Lower leg skin (tissue), 4 donors: ENCODE data around the gene CNTNAP5. TPM values are rescaled to one million over a fixed set of nuclear protein-coding genes. Genes with fewer than 3 reads are reported as not detected.

Experiments used
- DNase-seq, 2 donors: peaks; one replicate each; pipeline ENCODE4 v3.0.0-alpha.2; 2019; ENCODE audit warnings: low spot score in 2 of 2
- H3K4me3 ChIP-seq: fragments of 200-600 bp; sonication (generic); 2 replicates; pipeline ENCODE4 v1.5.1; 2017; ENCODE audit warnings: mild to moderate bottlenecking, low read depth; ENCODE audit not compliant: poor library complexity, severe bottlenecking
- CTCF ChIP-seq, 3 donors: fragments of 450-650 bp; IDR thresholded peaks; one replicate each; pipeline ENCODE4 v1.5.1; 2016; ENCODE audit warnings: antibody characterized with exemption in 3 of 3, mild to moderate bottlenecking in 3 of 3, moderate library complexity in 2 of 3
- POLR2A ChIP-seq, 2 donors: fragments of 450-650 bp; IDR thresholded peaks; one replicate each; pipeline ENCODE4 v1.6.1; 2016 to 2017; ENCODE audit warnings: antibody characterized with exemption in 2 of 2, mild to moderate bottlenecking in 1 of 2, moderate library complexity in 1 of 2
- WGBS, 2 donors: methylation state at CpG; one replicate each; pipeline ENCODE4 v1.1.5; 2018; 5-methylcytosine and 5-hydroxymethylcytosine counted together
- intact Hi-C: fragments of 100-400 bp; cut with DNase I; formaldehyde crosslinking; loops from one replicate; pipeline ENCODE4 v1.15.0; 2023; ENCODE audit warnings: low total_unique reads
- total RNA-seq, 4 donors: library from RNA; depleted of rRNA; stranded (reverse); fragments of >200 nt; gene quantifications; one replicate each; pipeline ENCODE4 v1.1.0, GENCODE V29; 2016

The CNTNAP5 gene
- total RNA-seq, 4 donors from 2014 or later = not detected

DNA sequence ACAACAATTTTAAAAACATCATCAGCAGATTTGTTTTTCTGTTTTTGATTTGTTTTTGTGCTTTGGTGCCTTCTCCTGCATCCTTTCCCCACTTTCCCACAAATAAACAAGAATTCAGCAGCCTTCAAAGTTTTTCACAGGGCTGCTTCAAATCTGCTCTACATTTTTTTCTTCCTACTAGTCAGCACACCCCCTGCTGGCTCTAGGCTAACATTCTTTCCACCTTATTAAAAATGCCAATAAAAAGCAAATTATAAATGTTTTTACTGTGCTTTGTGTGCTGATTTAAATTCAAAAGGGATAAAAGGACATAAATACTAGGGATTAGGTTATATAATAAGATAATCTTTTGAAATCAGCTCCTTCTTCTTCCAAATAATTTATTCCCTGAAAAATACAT, 6.2 kb upstream of the CNTNAP5 start:
- H3K4me3 ChIP-seq = no peak overlapping the region
- DNase-seq = no peak
- TF ChIP-seq POLR2A (IDR thresholded peaks at IDR 0.05) = no peak
- intact Hi-C loops = no loop called here

DNA sequence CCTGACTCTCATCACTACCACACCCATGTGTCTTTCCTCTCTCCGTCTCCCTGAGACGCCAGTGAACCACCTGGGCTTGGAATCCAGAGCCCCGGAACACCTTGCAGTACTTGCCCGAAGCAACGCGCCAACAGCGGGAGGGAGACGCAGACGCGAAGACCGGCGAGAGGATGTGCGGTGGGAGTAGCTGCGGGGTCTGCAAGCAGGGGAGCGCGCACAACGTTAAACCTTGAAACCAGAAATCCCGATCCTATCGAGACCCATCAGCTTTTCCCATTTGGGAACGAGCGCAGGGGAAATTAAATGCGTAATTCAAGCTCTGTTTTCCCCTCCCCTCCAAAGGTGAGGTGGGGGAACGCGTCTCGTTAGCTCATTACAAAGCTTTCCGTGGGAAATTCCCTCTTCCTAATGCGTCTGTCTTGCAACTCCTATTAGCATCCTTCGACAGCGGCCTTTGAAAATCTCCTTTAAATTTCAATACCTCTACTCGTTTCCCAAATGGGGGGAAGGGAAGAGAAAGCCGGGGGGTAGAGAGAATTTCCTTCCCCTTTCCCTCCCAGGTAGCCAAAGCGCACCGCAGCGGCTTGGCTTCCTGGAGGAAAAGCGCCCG, 421 bp upstream of the CNTNAP5 start:
- 4 to 5% methylated on average over 36 of the region's 36 CpGs for WGBS, 2 donors
- TF ChIP-seq POLR2A (IDR thresholded peaks at IDR 0.05) (no peak), CTCF (IDR thresholded peaks at IDR 0.05) (no peak)
- no peak overlapping the region for H3K4me3 ChIP-seq
- DNase-seq = no peak
- intact Hi-C loops = no loop called here

DNA sequence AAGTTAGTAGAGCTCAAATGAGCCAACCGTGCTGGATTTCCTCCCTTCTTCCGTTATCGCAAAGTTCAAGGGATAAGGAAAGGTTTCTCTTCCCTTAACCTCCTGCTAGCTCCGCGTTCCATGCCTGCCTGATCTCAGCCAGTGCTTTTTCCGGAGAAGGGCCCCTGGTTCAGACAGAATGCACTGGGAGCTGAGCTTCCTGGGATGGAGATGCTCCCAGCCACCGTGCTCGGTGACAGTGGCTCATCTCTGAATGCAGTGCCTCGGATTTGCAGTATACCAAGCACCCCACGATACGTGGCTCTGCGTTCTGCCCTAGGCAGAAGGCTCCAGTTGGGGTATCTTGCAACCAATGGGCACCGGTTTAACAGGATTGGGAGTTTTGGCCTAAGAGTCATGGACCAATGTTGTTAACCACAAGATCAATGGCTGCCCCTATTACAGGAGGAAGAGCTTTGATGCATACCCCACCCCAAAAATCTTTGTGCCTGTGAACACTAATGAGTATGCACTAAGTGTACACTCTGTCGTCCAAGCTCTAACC, 876 bp downstream of the CNTNAP5 start:
- intact Hi-C loops = no loop called here
- no peak overlapping the region for H3K4me3 ChIP-seq
- TF ChIP-seq CTCF (IDR thresholded peaks at IDR 0.05) = no peak
- TF ChIP-seq POLR2A (IDR thresholded peaks at IDR 0.05) = no peak
- WGBS, 2 donors = 46 to 54% methylated on average over 14 of the region's 14 CpGs
- DNase-seq = no peak

- TF ChIP-seq POLR2A (IDR thresholded peaks at IDR 0.05) = no peak
- intact Hi-C loops = no loop called here
- WGBS, 2 donors = 85 to 91% methylated on average over 2 of the region's 2 CpGs
- no peak for DNase-seq
- no peak overlapping the region for H3K4me3 ChIP-seq
These were observed 1.4 kb downstream of the CNTNAP5 start for GRCh38 chr2:124026503-124026902.

GRCh38 chr2:124027182-124027581, 2.1 kb downstream of the CNTNAP5 start:
- 1% methylated on average over 4 of the region's 4 CpGs for WGBS, 2 donors
- intact Hi-C loops = no loop called here
- DNase-seq = no peak
- no peak overlapping the region for H3K4me3 ChIP-seq
- no peak for TF ChIP-seq POLR2A (IDR thresholded peaks at IDR 0.05)
- no peak for TF ChIP-seq CTCF (IDR thresholded peaks at IDR 0.05)

GRCh38 chr2:124032799-124033198, 7.7 kb downstream of the CNTNAP5 start:
- TF ChIP-seq POLR2A (IDR thresholded peaks at IDR 0.05) (no peak), CTCF (IDR thresholded peaks at IDR 0.05) (no peak)
- intact Hi-C loops = no loop called here
- no peak overlapping the region for H3K4me3 ChIP-seq
- DNase-seq = no peak
- WGBS, 2 donors = 38 to 40% methylated on average over 3 of the region's 3 CpGs

DNA sequence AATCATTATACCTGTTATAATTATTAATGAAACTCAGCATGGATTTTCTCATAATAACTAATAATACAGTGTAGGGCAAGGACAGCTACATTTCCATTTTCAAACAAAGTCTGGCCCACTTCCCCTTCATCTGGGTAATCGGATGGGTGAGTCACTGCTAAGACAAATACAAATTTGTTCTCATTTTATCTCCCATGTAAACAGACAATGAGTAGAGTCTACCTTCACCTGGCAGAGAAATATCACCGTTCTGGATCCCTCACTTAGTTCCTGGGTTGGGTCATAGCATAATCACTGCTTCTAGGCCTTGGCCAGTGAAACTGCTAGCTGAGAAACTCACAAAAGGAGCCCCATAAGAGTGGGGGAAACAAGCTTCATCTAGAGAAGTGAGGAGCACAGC, 9.2 kb downstream of the CNTNAP5 start:
- TF ChIP-seq POLR2A (IDR thresholded peaks at IDR 0.05) (no peak), CTCF (IDR thresholded peaks at IDR 0.05) (no peak)
- 71 to 76% methylated on average over 2 of the region's 2 CpGs for WGBS, 2 donors
- intact Hi-C loops = no loop called here

More for the DNA sequence above, 9.2 kb downstream of the CNTNAP5 start:
- no peak overlapping the region for H3K4me3 ChIP-seq
- no peak for DNase-seq
